ENCODE measurements around the gene VPS11. TPM values are rescaled to one million over a fixed set of nuclear protein-coding genes. Genes with fewer than 3 reads are reported as not detected.
"Not testable (repeated sequence)": the region's sequence is repeated elsewhere in the genome, so short reads cannot be mapped to it uniquely, and the experiment has no call there.

Gene VPS11
- total RNA-seq, 1 donor from 2014 or later, result 36.3 TPM

DNA sequence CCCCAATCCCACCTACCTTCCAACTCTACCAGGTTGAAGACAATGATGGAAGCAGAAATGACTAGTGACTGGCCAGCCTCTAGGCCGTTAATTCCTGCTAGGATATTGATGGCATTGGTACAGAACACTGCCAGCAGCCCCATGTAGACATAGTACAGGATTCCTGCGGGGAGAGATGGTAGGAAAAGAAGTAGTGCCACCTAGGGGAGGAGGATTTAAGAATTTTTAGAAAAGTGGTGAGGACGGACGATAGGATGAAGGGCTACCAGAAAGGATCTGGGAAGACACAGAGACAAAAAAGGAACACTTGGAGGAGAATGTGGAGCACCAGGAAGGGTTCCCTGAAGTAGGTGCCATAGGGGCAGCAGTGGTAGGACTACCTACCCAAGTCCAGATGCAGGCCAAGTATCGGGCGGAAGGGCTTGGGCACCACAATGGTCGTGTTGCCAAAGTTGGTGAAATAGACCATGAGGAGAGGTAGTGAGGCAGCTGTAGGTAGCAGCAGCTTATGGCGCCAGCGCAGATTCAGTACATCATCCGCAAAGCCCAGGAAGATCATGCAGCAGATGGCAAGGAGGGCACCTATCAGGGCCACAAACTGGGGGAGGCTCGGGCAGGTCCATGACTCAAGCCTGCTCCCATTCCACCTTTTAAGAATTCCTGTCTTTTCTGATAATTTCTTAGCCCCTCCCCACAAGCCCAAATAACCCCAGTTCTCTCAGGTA lies 32.8 kb downstream of the VPS11 start:
- no peak for DNase-seq (ENCODE audit: low spot score, unreplicated experiment)
- Mint-ChIP-seq H3K4me1 (ENCODE audit: low read depth) (peaks cover 16% of the 10 kb centered on the region), H3K36me3 (ENCODE audit: insufficient read depth) (peaks cover 20% of the 10 kb centered on the region), H3K4me3 (ENCODE audit: low read depth) (peak overlapping the region; percentile 78), H3K27me3 (no peaks in the 10 kb centered on the region), H3K27ac (peak overlapping the region; percentile 99), H3K9me3 (ENCODE audit: low read depth) (no peaks in the 10 kb centered on the region)
- TF ChIP-seq, protein P1, sequence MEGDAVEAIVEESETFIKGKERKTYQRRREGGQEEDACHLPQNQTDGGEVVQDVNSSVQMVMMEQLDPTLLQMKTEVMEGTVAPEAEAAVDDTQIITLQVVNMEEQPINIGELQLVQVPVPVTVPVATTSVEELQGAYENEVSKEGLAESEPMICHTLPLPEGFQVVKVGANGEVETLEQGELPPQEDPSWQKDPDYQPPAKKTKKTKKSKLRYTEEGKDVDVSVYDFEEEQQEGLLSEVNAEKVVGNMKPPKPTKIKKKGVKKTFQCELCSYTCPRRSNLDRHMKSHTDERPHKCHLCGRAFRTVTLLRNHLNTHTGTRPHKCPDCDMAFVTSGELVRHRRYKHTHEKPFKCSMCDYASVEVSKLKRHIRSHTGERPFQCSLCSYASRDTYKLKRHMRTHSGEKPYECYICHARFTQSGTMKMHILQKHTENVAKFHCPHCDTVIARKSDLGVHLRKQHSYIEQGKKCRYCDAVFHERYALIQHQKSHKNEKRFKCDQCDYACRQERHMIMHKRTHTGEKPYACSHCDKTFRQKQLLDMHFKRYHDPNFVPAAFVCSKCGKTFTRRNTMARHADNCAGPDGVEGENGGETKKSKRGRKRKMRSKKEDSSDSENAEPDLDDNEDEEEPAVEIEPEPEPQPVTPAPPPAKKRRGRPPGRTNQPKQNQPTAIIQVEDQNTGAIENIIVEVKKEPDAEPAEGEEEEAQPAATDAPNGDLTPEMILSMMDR (IDR thresholded peaks at IDR 0.05; ENCODE audit: unreplicated experiment), result peak; percentile 17

DNA sequence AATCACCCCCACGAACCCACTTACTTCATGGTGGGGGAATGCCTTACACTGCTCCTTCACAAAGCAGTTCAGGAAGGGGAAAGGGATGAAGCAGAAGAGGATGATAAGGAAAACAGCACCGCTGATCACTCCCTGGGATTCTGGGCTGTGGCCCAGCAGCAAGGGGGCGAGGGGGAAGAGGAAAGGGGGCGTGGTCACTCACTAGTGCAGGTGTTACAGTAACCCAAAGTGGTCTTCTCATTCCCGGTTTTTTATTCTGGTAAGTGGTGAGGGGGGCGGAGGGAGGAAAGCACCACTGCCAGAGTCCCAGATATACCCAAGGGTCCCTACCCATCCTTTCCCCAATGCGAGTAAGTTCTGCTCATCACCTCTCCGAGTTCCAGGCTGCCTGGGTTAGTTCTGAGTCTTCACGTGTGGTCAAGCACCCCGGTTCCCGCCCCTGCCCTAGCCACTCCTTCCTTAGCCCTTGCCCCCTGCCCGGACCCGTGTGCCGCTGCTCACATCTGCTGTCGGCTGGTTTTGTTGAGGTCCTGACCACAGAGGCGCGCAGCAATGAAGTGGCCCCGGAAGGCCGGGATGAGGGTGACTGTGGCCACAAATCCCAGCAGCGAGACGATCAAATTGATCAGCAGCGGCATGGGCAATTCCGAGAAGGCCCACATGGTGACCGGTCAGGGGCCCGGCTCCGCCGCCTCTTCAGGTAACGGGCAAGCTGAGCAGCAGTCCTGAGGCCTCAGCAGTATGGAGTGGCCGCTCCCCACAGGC lies 33.6 kb downstream of the VPS11 start:
- Mint-ChIP-seq H3K4me1 (ENCODE audit: low read depth) (peaks cover 16% of the 10 kb centered on the region), H3K9me3 (ENCODE audit: low read depth) (no peaks in the 10 kb centered on the region), H3K36me3 (ENCODE audit: insufficient read depth) (peaks cover 18% of the 10 kb centered on the region), H3K4me3 (ENCODE audit: low read depth) (peak overlapping the region; percentile 78), H3K27ac (peak overlapping the region; percentile 99), H3K27me3 (no peaks in the 10 kb centered on the region)
- TF ChIP-seq, protein P1 (IDR thresholded peaks at IDR 0.05; ENCODE audit: unreplicated experiment), result peak; percentile 37
- DNase-seq (ENCODE audit: low spot score, unreplicated experiment), result peak; percentile 54

DNA sequence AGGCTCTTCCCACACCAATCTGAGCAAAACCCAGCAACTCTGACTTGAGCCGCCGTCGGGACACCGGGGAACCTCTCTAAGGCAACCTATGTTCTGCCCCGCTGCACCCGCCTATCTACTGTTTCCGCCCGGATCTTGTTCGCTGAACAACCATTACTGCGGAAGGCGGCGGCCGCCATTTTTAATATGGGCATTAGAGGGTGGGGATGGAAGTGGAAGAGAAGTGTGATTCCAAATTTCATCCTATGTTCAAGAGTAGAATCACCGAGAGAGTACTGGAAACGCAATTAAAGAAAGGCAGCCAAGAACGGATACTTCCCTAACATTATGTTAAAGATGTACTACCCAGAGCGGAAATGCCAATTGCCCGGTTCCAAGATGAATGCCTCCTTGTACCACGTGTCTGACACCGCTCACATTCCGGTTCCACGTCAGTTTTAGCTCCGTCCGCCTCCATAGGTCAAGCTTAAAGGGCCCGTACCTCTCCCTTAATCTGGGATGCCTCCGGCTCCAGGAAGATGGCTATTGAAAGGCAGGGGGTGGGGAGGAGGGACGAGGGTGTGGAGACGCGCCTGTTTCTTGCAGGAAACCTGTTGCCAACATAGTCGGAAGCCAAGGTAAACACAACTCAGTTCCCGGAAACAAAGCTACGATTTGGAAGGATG lies 34.3 kb downstream of the VPS11 start, which contains the start of gene DPAGT1:
Gene DPAGT1, minus strand, starts transcription at position 95 of the 665 bp plus-strand sequence. CDS start 198 bp downstream, outside the sequence.
- peak; percentile 61 for DNase-seq (ENCODE audit: low spot score, unreplicated experiment)
- Mint-ChIP-seq H3K36me3 (ENCODE audit: insufficient read depth) (peaks cover 13% of the 10 kb centered on the region), H3K4me1 (ENCODE audit: low read depth) (peaks cover 19% of the 10 kb centered on the region), H3K27me3 (no peaks in the 10 kb centered on the region), H3K9me3 (ENCODE audit: low read depth) (no peaks in the 10 kb centered on the region), H3K27ac (peak within 1 kb of the TSS; percentile 99), H3K4me3 (ENCODE audit: low read depth) (peak within 1 kb of the TSS; percentile 78)
- TF ChIP-seq, protein P1 (IDR thresholded peaks at IDR 0.05; ENCODE audit: unreplicated experiment), result no peak

DNA sequence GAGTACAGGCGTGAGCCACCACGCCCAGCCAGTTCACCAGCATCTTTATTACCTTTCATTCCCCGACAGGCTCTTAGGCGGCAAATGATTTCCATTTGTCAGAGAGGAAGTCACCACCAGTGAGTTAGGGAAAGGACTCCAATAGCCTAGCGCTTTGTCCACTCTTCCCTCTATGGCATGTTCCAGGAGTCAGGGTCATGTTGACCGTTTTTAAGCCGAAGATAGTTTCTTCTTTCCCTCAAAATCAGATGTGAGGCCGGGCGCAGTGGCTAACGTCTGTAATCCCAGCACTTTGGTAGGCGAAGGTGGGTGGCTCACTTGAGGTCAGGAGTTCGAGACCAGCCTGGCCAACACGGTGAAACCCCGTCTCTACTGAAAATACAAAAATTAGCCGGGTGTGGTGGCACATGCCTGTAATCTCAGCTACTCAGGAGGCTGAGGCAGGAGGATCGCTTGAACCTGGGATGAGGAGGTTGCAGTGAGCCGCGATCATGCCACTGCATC lies 35.6 kb downstream of the VPS11 start:
- DNase-seq (ENCODE audit: low spot score, unreplicated experiment); H3K27me3 Mint-ChIP-seq; H3K36me3 Mint-ChIP-seq (ENCODE audit: insufficient read depth); H3K9me3 Mint-ChIP-seq (ENCODE audit: low read depth): not testable (repeated sequence)
- H3K4me3 Mint-ChIP-seq (ENCODE audit: low read depth), result peak overlapping the region; percentile 78
- H3K4me1 Mint-ChIP-seq (ENCODE audit: low read depth), result peaks cover 19% of the 10 kb centered on the region
- peak overlapping the region; percentile 99 for H3K27ac Mint-ChIP-seq

- H3K9me3 Mint-ChIP-seq (ENCODE audit: low read depth), result no peaks in the 10 kb centered on the region
- DNase-seq (ENCODE audit: low spot score, unreplicated experiment), result no peak
- no peak overlapping the region for H3K27ac Mint-ChIP-seq
- peaks cover 21% of the 10 kb centered on the region for H3K4me1 Mint-ChIP-seq (ENCODE audit: low read depth)
- peak overlapping the region; percentile 27 for H3K4me3 Mint-ChIP-seq (ENCODE audit: low read depth)
- peaks cover under 1% of the 10 kb centered on the region for H3K36me3 Mint-ChIP-seq (ENCODE audit: insufficient read depth)
- peaks cover 9% of the 10 kb centered on the region for H3K27me3 Mint-ChIP-seq
- TF ChIP-seq, protein P1 (IDR thresholded peaks at IDR 0.05; ENCODE audit: unreplicated experiment), result no peak
These were observed 36.2 kb downstream of the VPS11 start for GRCh38 chr11:119103793-119104192.

Data from progenitor cell of endocrine pancreas (in vitro differentiated cells).